ENCODE measurements around the gene STAC2.

The STAC2 gene

GRCh38 chr17:39209317-39210092, 16.2 kb downstream of the STAC2 start:
- DNase-seq, result no peak

GRCh38 chr17:39208893-39209292, 16.9 kb downstream of the STAC2 start:
- DNase-seq, result no peak

GRCh38 chr17:39208136-39208535, 17.6 kb downstream of the STAC2 start:
- no peak for DNase-seq

- no peak for DNase-seq
These were observed 20.6 kb downstream of the STAC2 start for GRCh38 chr17:39205112-39205526.

- no peak for DNase-seq
These were observed 21.5 kb downstream of the STAC2 start for GRCh38 chr17:39204245-39204644.

GRCh38 chr17:39200957-39201510, 24.7 kb downstream of the STAC2 start:
- no peak for DNase-seq

GRCh38 chr17:39200070-39200879, 25.5 kb downstream of the STAC2 start, which contains the start of gene RPL19:
RPL19 (plus strand) TSS chr17:39200283; CDS start chr17:39200345, 62 bp downstream.
- DNase-seq, result peak; percentile 59

GRCh38 chr17:39199820-39200069, 26.0 kb downstream of the STAC2 start:
- DNase-seq, result peak; percentile 85

GRCh38 chr17:39198186-39198566, 27.6 kb downstream of the STAC2 start:
- DNase-seq, result no peak

- DNase-seq, result peak; percentile 62
These were observed 28.2 kb downstream of the STAC2 start, which contains the start of gene CACNB1 for GRCh38 chr17:39197380-39198185. CACNB1 (minus strand) TSS chr17:39197669; CDS start chr17:39197495, 174 bp downstream.

GRCh38 chr17:39196808-39197291, 28.9 kb downstream of the STAC2 start:
- no peak for DNase-seq

GRCh38 chr17:39196241-39196807, 29.4 kb downstream of the STAC2 start:
- no peak for DNase-seq

GRCh38 chr17:39195568-39196160, 30.1 kb downstream of the STAC2 start:
- DNase-seq, result no peak

- no peak for DNase-seq
These were observed 30.7 kb downstream of the STAC2 start for GRCh38 chr17:39194985-39195524.

- no peak for DNase-seq
These were observed 31.4 kb downstream of the STAC2 start for GRCh38 chr17:39194089-39194984.

GRCh38 chr17:39193346-39193745, 32.4 kb downstream of the STAC2 start:
- no peak for DNase-seq

- no peak for DNase-seq
These were observed 32.8 kb downstream of the STAC2 start for GRCh38 chr17:39192901-39193300.

GRCh38 chr17:39191750-39192510, 33.8 kb downstream of the STAC2 start:
- DNase-seq, result no peak

- DNase-seq, result no peak
These were observed 38.5 kb downstream of the STAC2 start for GRCh38 chr17:39187152-39187830.
